H54 (cell line): ENCODE measurements around the gene PAX7.
"Not testable (repeated sequence)": the region's sequence is repeated elsewhere in the genome, so short reads cannot be mapped to it uniquely, and the experiment has no call there.

Experiments used
- DNase-seq: peaks from one replicate; pipeline ENCODE4 v3.0.0; 2011; ENCODE audit warnings: low spot score, mixed read lengths; ENCODE audit not compliant: insufficient read length
- FAIRE-seq: peaks from 3 replicates; lab custom pipeline; 2011; peaks lifted over from hg19 to GRCh38; lab: Jason Lieb, UNC
- POLR2A ChIP-seq: IDR thresholded peaks from 2 replicates; pipeline ENCODE4 v1.6.1; 2011; ENCODE audit warnings: low read depth, mild to moderate bottlenecking, low read length

PAX7 gene

DNA sequence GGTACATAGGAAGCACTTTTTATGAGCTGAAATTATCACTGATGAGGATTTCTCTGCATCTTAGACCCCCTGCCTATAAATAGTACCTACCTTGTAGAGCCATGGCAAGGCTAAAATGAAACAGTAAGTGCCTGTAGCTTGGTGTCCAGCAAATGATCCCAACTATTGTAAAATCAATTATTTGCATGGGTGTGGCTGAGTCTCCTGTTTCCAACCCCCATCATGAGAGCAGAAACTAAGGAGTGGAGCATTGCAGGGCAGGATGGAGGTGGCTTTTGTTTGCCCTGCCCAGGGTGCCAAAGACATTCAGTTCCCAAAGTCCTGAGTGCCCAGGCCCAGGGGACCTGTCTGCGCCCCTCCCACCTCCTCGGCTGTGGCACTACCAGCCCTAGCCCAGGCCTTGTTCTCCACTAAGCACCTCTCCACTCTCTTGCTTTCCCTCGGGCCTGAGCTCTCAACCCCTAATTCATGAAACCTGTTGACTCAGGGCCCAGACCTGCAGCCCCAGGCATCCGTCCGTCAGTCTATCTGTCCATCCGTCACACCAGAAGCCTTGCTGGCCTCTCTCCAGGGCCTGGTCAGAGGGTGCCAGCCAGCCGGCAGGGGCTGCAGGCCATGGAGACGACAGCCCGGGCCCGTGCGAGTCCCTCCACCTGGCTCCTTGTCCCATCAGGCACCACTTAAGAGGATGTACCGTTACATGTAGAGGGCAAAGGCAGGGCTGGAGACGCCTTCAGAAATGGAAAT, 39.6 kb downstream of the PAX7 start:
- no peak for TF ChIP-seq POLR2A

DNA sequence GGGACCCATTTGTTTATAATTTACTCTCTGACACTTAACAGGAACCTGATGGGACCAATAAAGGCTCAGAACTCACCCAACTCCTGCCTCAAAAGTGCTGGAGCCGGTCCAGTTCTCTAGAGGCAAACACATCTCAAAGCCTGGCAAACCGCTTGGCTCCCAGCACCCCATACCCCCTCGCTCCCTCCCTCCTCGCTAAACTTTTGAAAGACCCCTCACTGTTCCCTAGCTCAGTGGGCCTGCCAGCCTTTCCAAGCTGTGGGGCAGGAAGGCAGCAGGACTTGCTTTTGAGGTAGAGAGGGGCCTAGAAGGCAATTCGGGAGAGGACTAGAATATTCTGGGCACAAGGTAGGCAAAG, 40.2 kb downstream of the PAX7 start:
- TF ChIP-seq POLR2A = no peak
- no peak for FAIRE-seq
- DNase-seq = no peak

More for the DNA sequence above, 39.6 kb downstream of the PAX7 start:
- no peak for FAIRE-seq
- DNase-seq = no peak

DNA sequence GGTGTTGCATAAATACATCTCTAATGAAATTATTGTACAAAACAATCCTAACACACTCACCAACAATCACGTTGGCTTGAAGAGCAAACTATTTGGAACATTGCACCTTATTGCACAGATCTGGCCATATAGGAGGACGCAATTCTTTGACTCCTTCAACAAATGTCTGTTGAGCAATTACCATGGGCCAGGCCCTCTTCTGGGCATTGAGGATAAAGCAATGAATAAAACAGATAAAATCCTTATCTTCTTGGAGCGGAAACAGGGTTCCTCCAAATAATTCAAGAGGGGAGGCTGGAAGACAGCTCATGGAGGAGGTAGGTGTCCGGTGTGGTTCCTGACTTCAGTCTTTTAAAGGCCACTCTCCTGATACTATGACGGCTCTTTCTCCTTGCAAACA, 43.3 kb downstream of the PAX7 start:
- FAIRE-seq = no peak
- DNase-seq = no peak
- TF ChIP-seq POLR2A = no peak

DNA sequence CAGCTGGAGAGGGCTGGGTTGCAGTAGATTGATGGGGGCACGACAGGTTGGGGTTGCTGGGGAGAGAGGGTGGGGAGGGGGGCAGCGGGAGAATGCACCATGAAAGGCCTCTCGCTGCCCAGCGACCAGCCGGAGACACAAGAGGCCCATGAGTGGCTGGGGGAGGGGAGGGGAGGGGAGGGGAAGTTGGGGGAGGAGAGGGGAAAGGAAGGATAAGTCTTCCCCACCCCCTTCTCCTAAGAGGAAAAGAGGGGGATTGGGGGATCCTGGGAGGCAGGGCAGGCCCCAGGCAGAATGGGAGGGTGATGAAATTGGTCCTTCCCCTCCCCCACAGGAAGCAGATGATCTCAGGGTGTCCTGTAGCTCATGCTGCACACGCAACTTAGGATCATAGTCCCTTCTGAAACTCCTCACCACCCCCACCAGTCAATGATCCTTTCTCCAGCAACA, 45.7 kb downstream of the PAX7 start:
- FAIRE-seq (no peak), DNase-seq (no peak)
- TF ChIP-seq POLR2A = no peak

DNA sequence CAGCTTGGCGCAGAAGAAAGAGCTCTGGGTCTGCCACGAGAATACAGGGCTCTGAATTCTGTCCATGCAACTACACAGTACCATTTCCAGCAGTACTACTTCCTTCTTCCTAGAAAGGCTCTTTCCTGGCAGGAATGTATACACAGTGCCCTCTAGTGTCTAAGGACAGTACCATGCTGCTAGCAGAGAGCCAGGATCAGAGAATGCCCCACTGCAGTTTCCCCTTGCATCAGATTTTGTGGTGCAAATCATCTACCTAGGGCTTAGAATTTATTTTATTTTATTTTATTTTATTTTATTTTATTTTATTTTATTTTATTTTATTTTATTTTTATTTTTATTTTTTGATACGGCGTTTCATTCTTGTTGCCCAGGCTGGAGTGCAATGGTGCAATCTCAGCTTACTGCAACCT, 50.8 kb downstream of the PAX7 start:
- no peak for TF ChIP-seq POLR2A
- peak; percentile 33 for FAIRE-seq
- peak; percentile 63 for DNase-seq

DNA sequence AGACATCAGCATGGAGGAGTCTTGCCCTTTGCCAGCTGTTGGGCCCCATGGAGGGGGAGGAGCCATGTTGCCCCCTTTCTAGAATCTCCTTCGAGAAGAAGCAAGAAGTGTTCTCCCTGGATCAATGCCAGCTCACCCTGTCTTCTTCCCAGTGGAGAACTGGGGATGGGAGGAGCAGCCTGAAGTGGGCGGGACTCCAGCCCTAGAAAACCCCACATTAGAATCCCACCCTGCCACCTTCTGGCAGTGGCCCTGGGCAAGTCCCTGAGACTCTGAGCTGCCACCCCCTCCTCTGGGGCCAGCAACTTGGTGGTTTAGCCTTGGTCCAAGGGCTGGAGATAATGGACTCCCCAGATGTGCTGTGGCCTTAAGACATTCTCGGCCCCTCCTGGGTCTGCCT, 51.7 kb downstream of the PAX7 start:
- DNase-seq = no peak
- no peak for TF ChIP-seq POLR2A
- no peak for FAIRE-seq

DNA sequence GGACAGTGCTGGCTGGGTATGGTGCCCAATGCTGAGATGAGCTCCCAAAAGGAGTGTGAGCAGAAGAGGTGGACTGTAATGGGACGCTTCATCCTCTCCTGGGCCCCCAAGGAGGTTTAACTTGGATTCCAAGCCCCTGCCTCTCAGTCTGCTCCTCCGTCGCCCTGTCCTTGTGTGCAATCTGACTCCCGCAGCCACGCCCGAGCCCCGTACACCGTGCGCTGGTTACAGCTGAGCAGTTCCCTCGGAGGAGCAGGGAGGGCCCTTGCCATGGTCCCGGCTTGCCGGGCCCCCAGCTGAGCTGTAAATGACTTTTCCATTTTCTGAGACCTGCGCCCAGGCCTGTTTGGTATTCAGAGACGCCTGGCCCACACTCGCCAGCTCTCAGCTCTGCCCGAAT, 53.7 kb downstream of the PAX7 start:
- DNase-seq (no peak), FAIRE-seq (no peak)
- no peak for TF ChIP-seq POLR2A

DNA sequence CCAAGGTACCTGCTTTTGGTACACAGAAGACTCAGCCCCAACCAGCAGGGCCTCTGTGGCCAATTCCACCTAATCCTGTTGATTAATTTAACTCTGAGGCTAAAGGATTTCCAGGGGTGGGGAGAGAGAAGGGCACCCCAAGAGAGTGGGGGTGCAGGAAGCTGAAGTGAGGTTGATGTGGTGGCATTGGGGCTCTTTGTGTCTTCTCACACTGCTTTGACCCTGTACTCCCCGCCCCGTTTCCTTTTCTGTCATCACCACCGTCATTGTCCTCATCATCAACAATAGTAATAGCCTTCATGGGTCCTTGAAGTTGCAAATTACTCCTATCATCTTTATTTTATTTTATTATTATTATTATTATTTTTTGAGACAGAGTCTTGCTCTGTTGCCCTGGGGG, 55.9 kb downstream of the PAX7 start:
- no peak for TF ChIP-seq POLR2A
- no peak for FAIRE-seq

DNA sequence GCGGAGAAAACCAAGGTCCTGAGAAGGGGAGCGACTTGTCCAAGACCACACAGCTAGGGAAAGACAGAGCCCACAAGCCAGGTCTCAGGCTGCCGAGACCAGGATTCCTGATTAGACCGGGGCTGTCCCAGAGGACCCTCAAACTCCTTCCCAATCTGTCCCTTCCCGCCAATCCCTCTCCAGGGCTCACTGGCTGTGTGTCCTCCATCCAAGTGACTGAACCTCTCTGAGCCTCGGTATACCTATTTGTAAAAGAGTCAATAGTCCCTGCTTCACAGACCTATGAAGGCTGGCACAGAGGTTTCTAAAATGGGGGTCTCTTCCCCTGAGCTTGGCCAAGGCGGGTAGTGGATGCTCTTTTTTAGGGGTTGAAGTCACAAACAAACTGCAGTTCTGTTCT, 56.6 kb downstream of the PAX7 start:
- no peak for TF ChIP-seq POLR2A
- no peak for DNase-seq
- no peak for FAIRE-seq

More for the DNA sequence above, 55.9 kb downstream of the PAX7 start:
- no peak for DNase-seq

DNA sequence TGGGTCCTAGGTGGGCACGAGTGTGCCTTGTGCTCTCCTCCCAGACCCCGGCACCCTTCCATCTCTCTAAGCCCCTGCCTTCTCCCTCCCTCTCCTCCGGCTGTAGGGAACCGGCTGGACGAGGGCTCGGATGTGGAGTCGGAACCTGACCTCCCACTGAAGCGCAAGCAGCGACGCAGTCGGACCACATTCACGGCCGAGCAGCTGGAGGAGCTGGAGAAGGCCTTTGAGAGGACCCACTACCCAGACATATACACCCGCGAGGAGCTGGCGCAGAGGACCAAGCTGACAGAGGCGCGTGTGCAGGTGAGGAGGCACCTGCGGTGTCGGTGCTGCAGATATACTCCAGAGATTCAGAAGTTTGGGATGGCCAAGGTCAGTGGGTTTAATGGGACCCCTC, 61.0 kb downstream of the PAX7 start:
- no peak for TF ChIP-seq POLR2A
- FAIRE-seq (no peak), DNase-seq (no peak)

DNA sequence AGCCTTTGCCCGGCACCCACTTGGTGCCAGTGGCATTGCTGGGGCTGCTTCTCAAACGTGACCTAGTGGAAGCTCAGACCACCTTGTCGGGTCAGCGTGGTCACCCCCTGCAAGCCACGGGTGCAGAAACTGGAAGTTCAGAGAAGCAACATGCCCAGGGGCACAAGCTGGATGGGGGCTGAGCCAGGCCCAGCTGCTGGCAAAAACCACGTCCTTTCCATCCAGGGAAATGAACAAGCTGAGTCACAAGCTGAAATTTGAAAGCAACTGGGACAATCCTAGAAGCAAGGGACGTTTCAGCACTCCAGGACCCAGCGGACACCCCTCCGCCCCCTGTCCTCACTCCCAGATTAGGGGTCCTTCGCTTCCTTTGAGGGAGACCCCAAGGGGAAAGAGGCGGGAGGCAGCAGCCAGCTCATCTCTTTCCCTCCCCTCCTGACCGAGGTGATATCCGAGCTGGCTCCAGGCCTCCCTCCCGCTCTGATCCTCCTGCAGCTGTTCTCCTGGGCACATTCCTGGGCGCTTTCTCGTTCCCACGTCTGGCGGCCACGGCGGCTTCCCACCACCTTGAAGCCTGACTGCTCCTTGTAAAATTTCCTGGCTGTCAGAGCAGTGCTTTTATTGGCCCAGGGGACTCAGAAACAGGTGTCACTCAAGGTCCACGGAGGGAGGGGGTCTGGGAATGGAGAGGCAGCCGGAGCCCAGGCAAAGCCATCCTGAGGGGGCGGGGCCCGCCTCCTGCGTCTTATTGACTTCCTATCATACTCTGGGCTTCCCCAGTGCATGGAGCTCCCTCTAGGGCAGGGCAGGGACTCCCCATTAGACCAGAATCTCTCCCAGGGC, 62.8 kb downstream of the PAX7 start:
- DNase-seq (no peak), FAIRE-seq (no peak)
- no peak for TF ChIP-seq POLR2A

DNA sequence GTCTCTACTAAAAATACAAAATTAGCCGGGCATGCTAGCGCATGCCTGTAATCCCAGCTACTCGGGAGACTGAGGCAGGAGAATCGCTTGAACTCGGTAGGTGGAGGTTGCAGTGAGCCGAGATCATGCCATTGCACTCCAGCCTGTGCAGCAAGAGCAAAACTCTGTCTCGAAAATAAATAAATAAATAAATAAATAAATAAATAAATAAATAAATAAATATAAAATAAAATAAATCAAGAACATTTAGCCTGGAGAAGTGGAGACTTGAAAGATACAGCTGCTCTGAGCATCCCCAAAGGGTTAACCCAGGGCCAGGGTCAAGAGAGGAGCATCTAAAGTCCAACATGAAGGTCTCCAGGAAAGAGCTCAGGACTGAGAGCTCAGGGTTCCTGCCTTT, 63.6 kb downstream of the PAX7 start:
- not testable (repeated sequence) for DNase-seq, FAIRE-seq

DNA sequence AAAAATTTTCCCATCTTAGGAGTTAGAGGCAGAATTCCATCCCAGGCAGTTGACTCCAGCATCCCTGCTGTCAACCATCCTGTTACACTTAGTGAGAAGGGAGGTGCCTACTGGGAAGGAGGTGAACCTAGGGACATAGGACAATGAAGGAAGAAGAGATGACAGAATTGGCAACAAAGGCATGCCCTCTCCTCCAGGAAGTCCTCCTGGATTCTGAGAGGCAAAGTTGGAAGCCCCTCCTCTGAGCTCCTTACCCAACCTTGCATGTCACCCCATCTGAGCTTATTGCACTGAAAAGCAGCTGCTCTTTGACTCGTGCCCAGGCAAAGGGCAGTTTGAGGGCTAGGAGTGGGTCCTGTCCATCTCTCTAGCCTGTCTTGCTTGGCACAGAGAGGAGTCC, 66.9 kb downstream of the PAX7 start:
- no peak for TF ChIP-seq POLR2A

DNA sequence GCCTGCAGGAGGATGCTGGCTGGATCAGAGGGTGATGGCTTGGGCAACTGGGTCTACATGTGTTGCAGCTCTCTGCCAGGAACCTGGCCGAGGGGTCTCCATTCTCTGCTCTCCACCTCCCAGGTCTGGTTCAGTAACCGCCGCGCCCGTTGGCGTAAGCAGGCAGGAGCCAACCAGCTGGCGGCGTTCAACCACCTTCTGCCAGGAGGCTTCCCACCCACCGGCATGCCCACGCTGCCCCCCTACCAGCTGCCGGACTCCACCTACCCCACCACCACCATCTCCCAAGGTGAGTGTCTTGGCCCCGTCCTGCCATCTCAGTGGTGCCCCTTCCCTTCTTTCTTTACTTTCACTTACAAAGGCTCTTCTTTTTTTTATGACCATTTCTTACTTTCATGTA, 69.9 kb downstream of the PAX7 start:
- no peak for FAIRE-seq
- no peak for TF ChIP-seq POLR2A

More for the DNA sequence above, 66.9 kb downstream of the PAX7 start:
- DNase-seq (no peak), FAIRE-seq (no peak)

More for the DNA sequence above, 69.9 kb downstream of the PAX7 start:
- DNase-seq = no peak
